Stimulated activated naive CD8-positive, alpha-beta T cell treated with anti-CD3 and anti-CD28 coated beads, Interleukin-15, Interleukin-2, amounts not matched to agents 100 ng/mL and 50 ng/mL, for 24 hours (primary cell): Measurements from ENCODE around the gene KDM5A.
"Not testable (repeated sequence)": the region's sequence is repeated elsewhere in the genome, so short reads cannot be mapped to it uniquely, and the experiment has no call there.

ENCODE experiments used
- H3K27ac Mint-ChIP-seq: one replicate; pipeline ENCODE4 v1.8.0; 2021; ENCODE audit warnings: mild to moderate bottlenecking, mixed read lengths
- H3K27me3 Mint-ChIP-seq: one replicate; pipeline ENCODE4 v1.8.0; 2021; ENCODE audit warnings: mixed read lengths
- H3K36me3 Mint-ChIP-seq: one replicate; pipeline ENCODE4 v1.8.0; 2021; ENCODE audit warnings: low read depth, mixed read lengths
- H3K4me1 Mint-ChIP-seq: one replicate; pipeline ENCODE4 v1.8.0; 2021; ENCODE audit warnings: low read depth, mixed read lengths
- H3K4me3 Mint-ChIP-seq: one replicate; pipeline ENCODE4 v1.8.0; 2021; ENCODE audit warnings: mild to moderate bottlenecking, mixed read lengths
- H3K9me3 Mint-ChIP-seq: one replicate; pipeline ENCODE4 v1.8.0; 2021; ENCODE audit warnings: mixed read lengths

KDM5A gene

DNA sequence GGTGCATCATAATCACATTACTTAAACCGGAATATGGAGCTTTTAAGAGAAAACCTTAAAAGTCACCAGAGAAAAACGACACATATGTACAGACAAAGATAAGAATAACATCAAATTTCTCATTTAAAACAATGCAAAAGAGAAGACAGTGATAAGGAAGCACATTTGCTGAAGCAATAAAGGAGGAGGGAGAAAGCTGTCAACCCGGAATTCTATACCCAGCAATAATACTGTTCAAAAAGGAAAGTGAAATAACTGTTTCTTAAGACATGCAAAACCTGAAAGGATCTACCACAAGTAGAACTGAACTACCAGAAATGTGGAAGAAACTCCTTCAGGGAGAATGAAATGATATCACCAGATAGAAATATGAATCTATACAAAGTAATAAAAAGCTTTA lies 141.8 kb downstream of the KDM5A start:
- H3K27me3 Mint-ChIP-seq = peaks cover 27% of the 10 kb centered on the region
- H3K36me3 Mint-ChIP-seq = no peaks in the 10 kb centered on the region

DNA sequence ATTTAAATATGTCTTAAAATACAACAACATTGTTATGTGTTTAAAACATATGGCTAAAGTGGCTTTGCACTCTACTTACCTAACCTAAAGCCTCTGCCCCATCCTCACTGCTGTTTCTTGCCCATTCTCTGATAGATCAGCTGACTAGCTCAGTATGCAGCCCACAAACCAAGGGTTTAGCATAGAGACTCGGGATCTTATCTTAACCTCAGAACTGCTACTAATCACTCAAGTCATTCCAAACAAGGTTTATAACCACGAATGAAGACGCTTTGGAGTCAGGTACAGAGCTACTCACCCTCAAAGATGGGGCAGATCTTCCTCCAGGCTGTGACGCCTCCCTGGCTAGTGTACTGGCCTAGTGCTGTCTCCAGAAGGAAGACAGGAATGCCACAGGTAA lies 145.7 kb downstream of the KDM5A start:
- Mint-ChIP-seq H3K4me3 (no peak overlapping the region), H3K27me3 (peaks cover 27% of the 10 kb centered on the region), H3K4me1 (no peaks in the 10 kb centered on the region), H3K27ac (no peak overlapping the region), H3K36me3 (no peaks in the 10 kb centered on the region), H3K9me3 (peaks cover 13% of the 10 kb centered on the region)

More for the DNA sequence above, 141.8 kb downstream of the KDM5A start:
- H3K4me1 Mint-ChIP-seq = no peaks in the 10 kb centered on the region
- H3K9me3 Mint-ChIP-seq = peaks cover 13% of the 10 kb centered on the region
- no peak overlapping the region for H3K4me3 Mint-ChIP-seq
- no peak overlapping the region for H3K27ac Mint-ChIP-seq

- Mint-ChIP-seq H3K27ac (no peak overlapping the region), H3K4me1 (no peaks in the 10 kb centered on the region), H3K36me3 (no peaks in the 10 kb centered on the region), H3K27me3 (peaks cover 20% of the 10 kb centered on the region), H3K9me3 (peaks cover 8% of the 10 kb centered on the region), H3K4me3 (no peak overlapping the region)
Measured at GRCh38 chr12:242496-242895, 146.6 kb downstream of the KDM5A start.

DNA sequence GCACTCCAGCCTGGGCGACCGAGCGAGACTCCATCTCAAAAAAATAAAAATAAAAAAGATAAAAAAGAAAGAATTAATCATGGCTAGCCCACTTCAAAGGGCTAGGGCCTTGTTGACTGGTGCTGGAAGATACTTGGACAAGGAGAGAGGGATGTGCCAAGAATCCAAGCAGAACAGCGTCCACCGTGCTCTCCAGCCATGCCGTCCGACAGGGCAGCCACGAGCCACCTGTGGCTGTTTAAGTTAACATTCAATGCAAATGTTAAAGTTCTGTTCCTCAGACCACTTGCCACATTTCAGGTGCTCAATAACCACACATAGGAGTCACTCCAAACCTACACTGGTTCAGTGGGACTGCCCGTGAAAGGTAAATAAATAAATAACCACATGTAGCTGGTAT lies 147.9 kb downstream of the KDM5A start:
- Mint-ChIP-seq H3K4me1 (no peaks in the 10 kb centered on the region), H3K4me3 (no peak overlapping the region), H3K27ac (no peak overlapping the region), H3K9me3 (peaks cover 10% of the 10 kb centered on the region), H3K36me3 (no peaks in the 10 kb centered on the region), H3K27me3 (peaks cover 20% of the 10 kb centered on the region)

GRCh38 chr12:240566-240965 lies 148.6 kb downstream of the KDM5A start:
- Mint-ChIP-seq H3K27ac (no peak overlapping the region), H3K4me1 (no peaks in the 10 kb centered on the region), H3K9me3 (peaks cover 15% of the 10 kb centered on the region), H3K27me3 (peaks cover 20% of the 10 kb centered on the region), H3K36me3 (no peaks in the 10 kb centered on the region), H3K4me3 (no peak overlapping the region)

DNA sequence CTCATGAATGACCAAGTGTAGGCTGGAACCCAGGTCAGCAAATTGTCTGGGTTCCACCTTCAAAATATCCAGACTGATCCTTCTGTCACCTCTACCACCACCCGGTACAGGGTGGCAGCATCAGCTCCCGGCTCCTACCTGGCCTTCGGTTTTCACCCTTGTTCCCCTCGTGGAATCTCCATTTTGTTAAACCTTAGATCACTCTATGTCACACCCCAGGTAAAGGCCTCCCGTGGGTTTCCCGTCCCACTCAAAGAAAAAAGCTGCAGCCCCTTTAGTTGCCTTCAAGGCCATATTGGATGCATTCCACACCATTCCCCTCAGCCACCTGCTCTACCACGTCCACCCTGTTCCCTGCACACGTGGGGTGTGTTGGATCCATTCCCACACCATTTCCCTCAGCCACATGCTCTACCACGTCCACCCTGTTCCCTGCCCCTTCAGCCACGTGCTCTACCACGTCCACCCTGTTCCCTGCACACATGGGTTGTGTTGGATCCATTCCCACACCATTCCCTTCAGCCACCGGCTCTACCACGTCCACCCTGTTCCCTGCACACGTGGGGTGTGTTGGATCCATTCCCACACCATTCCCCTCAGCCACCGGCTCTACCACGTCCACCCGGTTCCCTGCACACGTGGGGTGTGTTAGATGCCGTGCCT lies 150.3 kb downstream of the KDM5A start:
- Mint-ChIP-seq H3K9me3 (peaks cover 11% of the 10 kb centered on the region), H3K27ac (no peak overlapping the region), H3K4me1 (no peaks in the 10 kb centered on the region), H3K4me3 (no peak overlapping the region), H3K36me3 (no peaks in the 10 kb centered on the region), H3K27me3 (peaks cover 11% of the 10 kb centered on the region)

DNA sequence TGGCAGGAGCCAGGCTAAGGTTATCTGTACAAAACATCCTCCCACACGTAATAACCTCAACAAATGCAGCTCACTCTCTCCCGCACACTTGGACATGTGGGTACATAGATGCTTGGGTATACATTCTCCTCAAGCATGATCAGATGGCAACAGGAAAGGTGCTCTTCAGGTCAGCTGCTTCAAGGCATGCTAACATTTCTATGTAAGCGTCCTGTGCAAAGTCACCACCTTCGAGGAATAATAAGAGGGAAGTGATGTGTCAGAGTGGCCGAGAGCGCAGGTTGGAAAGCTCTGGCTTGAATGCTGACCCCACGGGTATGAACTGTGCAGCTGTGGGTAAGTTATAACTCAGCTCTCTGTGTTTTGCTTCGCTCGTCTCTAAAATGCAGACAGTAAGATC lies 151.0 kb downstream of the KDM5A start:
- H3K4me3 Mint-ChIP-seq = no peak overlapping the region
- H3K4me1 Mint-ChIP-seq = no peaks in the 10 kb centered on the region
- no peak overlapping the region for H3K27ac Mint-ChIP-seq
- no peaks in the 10 kb centered on the region for H3K36me3 Mint-ChIP-seq
- H3K27me3 Mint-ChIP-seq = peaks cover 7% of the 10 kb centered on the region
- peaks cover 11% of the 10 kb centered on the region for H3K9me3 Mint-ChIP-seq

- no peak overlapping the region for H3K27ac Mint-ChIP-seq
- no peak overlapping the region for H3K4me3 Mint-ChIP-seq
- no peaks in the 10 kb centered on the region for H3K36me3 Mint-ChIP-seq
Measured at GRCh38 chr12:237026-237815, 151.9 kb downstream of the KDM5A start.

GRCh38 chr12:236445-236844 lies 152.7 kb downstream of the KDM5A start:
- Mint-ChIP-seq H3K27me3 (no peaks in the 10 kb centered on the region), H3K36me3 (no peaks in the 10 kb centered on the region), H3K27ac (no peak overlapping the region), H3K4me3 (no peak overlapping the region), H3K4me1 (no peaks in the 10 kb centered on the region), H3K9me3 (peaks cover 11% of the 10 kb centered on the region)

More at GRCh38 chr12:237026-237815, 151.9 kb downstream of the KDM5A start:
- H3K4me1 Mint-ChIP-seq = no peaks in the 10 kb centered on the region
- peaks cover 3% of the 10 kb centered on the region for H3K27me3 Mint-ChIP-seq
- peaks cover 11% of the 10 kb centered on the region for H3K9me3 Mint-ChIP-seq

- H3K27me3 Mint-ChIP-seq, H3K36me3 Mint-ChIP-seq, H3K4me1 Mint-ChIP-seq, H3K4me3 Mint-ChIP-seq, H3K27ac Mint-ChIP-seq: not testable (repeated sequence)
- peaks cover 11% of the 10 kb centered on the region for H3K9me3 Mint-ChIP-seq
Measured at GRCh38 chr12:235967-236366, 153.2 kb downstream of the KDM5A start.

DNA sequence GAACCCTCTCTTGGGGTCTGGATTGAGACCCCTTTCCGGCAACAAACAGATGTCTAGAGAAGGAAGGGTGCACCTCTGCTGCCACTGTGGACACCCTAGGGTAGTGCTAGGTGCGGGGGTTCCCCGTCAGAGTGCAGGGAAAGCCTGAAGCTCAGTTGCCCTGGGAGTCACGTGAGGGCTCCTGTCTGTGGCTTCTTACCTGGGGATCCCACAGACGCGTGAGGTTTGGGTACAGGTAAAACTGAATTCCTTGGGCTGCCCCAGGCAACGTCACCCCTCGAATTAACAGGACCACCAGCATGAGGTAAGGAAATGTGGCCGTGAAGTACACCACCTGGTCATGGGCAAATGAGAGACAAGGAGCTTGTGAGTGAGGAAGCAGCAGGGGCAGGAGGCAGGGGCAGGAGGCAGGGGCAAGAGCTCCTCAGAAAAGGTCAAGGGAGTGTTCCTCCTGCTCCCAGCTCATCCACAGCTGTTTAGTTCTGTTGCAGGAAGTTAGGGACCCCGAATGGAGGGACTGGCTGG lies 154.2 kb downstream of the KDM5A start:
- Mint-ChIP-seq H3K4me1 (no peaks in the 10 kb centered on the region), H3K36me3 (no peaks in the 10 kb centered on the region), H3K9me3 (peaks cover 11% of the 10 kb centered on the region), H3K4me3 (no peak overlapping the region), H3K27ac (no peak overlapping the region), H3K27me3 (no peaks in the 10 kb centered on the region)

GRCh38 chr12:234019-234418 lies 155.1 kb downstream of the KDM5A start:
- no peak overlapping the region for H3K27ac Mint-ChIP-seq
- H3K9me3 Mint-ChIP-seq = peaks cover 11% of the 10 kb centered on the region
- H3K36me3 Mint-ChIP-seq = no peaks in the 10 kb centered on the region
- no peaks in the 10 kb centered on the region for H3K4me1 Mint-ChIP-seq
- H3K4me3 Mint-ChIP-seq = no peak overlapping the region
- no peaks in the 10 kb centered on the region for H3K27me3 Mint-ChIP-seq

DNA sequence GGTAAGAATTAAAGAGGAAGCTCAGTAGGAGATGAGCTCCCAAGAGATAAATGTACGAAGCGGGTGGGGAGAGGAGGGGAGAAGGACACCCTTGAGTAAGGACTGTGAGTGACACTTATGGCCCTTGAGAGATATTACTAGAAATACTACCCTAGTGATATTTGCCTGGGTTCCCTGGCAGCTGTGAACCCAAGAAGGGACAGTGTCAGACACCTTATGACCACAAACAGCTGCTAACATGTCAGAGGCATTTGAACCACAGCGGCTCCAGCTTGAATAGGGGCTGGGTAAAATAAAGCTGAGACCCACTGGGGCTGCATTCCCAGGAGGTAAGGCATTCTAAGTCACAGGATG lies 155.5 kb downstream of the KDM5A start:
- Mint-ChIP-seq H3K4me1 (no peaks in the 10 kb centered on the region), H3K27me3 (no peaks in the 10 kb centered on the region), H3K4me3 (no peak overlapping the region), H3K27ac (no peak overlapping the region), H3K36me3 (no peaks in the 10 kb centered on the region), H3K9me3 (peaks cover 11% of the 10 kb centered on the region)

- Mint-ChIP-seq H3K27ac (no peak overlapping the region), H3K9me3 (peaks cover 11% of the 10 kb centered on the region), H3K27me3 (no peaks in the 10 kb centered on the region), H3K4me1 (no peaks in the 10 kb centered on the region), H3K4me3 (no peak overlapping the region), H3K36me3 (no peaks in the 10 kb centered on the region)
Measured at GRCh38 chr12:232731-233614, 156.1 kb downstream of the KDM5A start.
